Activated CD4-positive, alpha-beta T cell treated with anti-CD3 and anti-CD28 coated beads, Interleukin-2, amount 10 ng/mL, durations not matched to agents 7 days and 5 days (primary cell): ENCODE results near the gene DUS3L. TPM values are rescaled to one million over a fixed set of nuclear protein-coding genes. Genes with fewer than 3 reads are reported as not detected.

Experiments
- CTCF ChIA-PET: fragments of 350-600 bp; sonication (Branson Sonifier 250); formaldehyde crosslinking; loops from one replicate; lab custom pipeline; 2021; ENCODE audit warnings: antibody characterized with exemption; lab: Charles Lee
- POLR2A ChIA-PET: fragments of 350-600 bp; sonication (Branson Sonifier 250); formaldehyde crosslinking; loops from one replicate; lab custom pipeline; 2021; ENCODE audit warnings: antibody characterized with exemption; lab: Charles Lee
- DNase-seq: peaks from one replicate; pipeline ENCODE4 v3.0.0-alpha.2; 2020
- H3K27ac Mint-ChIP-seq: one replicate; pipeline ENCODE4 v1.8.0; 2021; ENCODE audit warnings: mild to moderate bottlenecking, moderate library complexity, mixed read lengths
- H3K27me3 Mint-ChIP-seq: one replicate; pipeline ENCODE4 v1.8.0; 2021; ENCODE audit warnings: mixed read lengths
- H3K36me3 Mint-ChIP-seq: one replicate; pipeline ENCODE4 v1.8.0; 2021; ENCODE audit warnings: low read depth, mixed read lengths
- H3K4me1 Mint-ChIP-seq: one replicate; pipeline ENCODE4 v1.8.0; 2021; ENCODE audit warnings: mixed read lengths
- H3K4me3 Mint-ChIP-seq: one replicate; pipeline ENCODE4 v1.8.0; 2021; ENCODE audit warnings: mild to moderate bottlenecking, moderate library complexity, mixed read lengths
- H3K9me3 Mint-ChIP-seq: one replicate; pipeline ENCODE4 v1.8.0; 2021; ENCODE audit warnings: mixed read lengths
- total RNA-seq, 2 experiments: library from RNA; stranded (reverse); gene quantifications; one replicate each; pipeline ENCODE4 v1.2.3, GENCODE V29; 2021

DUS3L gene
- total RNA-seq, 2 experiments from 2014 or later, result 49.9 to 60.8 TPM

DNA sequence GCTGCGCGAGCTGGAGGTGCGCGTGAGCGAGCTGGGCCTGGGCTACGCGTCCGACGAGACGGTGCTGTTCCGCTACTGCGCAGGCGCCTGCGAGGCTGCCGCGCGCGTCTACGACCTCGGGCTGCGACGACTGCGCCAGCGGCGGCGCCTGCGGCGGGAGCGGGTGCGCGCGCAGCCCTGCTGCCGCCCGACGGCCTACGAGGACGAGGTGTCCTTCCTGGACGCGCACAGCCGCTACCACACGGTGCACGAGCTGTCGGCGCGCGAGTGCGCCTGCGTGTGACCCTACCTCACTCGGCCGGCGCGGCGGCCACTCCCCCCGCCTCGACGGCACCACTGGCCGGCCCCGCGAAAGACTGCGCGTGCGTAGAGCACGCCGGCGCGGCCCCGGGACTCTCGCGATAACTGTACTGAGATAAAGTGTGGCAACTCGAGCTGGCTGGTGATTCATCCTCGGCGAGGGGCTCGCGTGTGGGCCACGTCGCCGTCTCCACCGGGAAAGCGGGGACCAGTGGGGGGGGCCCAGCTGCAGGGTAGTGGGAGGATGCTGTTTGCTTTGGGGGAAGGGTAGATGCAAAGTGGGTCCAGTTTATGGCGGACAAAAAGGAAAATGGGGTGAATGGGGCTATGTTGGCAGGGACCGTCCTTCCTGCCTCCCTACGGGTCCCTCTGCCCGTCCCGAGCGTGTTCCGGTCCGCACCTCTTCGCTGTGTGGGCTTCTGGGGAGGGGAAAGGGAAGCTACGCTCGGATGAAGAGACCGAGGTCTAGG lies 37.1 kb upstream of the DUS3L start:
- Mint-ChIP-seq H3K9me3 (no peaks in the 10 kb centered on the region), H3K4me3 (peak overlapping the region; percentile 99), H3K27ac (peak overlapping the region; percentile 100), H3K27me3 (no peaks in the 10 kb centered on the region), H3K4me1 (peaks cover 12% of the 10 kb centered on the region), H3K36me3 (no peaks in the 10 kb centered on the region)
- POLR2A ChIA-PET, result interaction anchor here (0.5 to 2.0 kb wide), 5 partner anchors 20 to 151 kb away, joined by 3 to 7 read pairs (median 3); partner anchors contain the start of gene NDUFA11
- CTCF ChIA-PET, result interaction anchor here (0.6 to 5.6 kb wide), 9 partner anchors 24 to 301 kb away, joined by 3 to 60 read pairs (median 3); partner anchors contain the start of genes NDUFA11, NRTN and RPL36
- DNase-seq, result peak; percentile 93

- H3K27me3 Mint-ChIP-seq, result no peaks in the 10 kb centered on the region
- H3K9me3 Mint-ChIP-seq, result no peaks in the 10 kb centered on the region
- CTCF ChIA-PET, result interaction anchor here (0.6 to 5.6 kb wide), 8 partner anchors 23 to 300 kb away, joined by 3 to 60 read pairs (median 3); partner anchors contain the start of genes NDUFA11, NRTN and RPL36
- POLR2A ChIA-PET, result interaction anchor here (0.5 to 2.0 kb wide), 3 partner anchors 23 to 111 kb away, joined by 3 to 7 read pairs (median 6); partner anchors contain the start of gene NDUFA11
- H3K36me3 Mint-ChIP-seq, result no peaks in the 10 kb centered on the region
- peak overlapping the region; percentile 99 for H3K4me3 Mint-ChIP-seq
- H3K27ac Mint-ChIP-seq, result peak overlapping the region; percentile 90
- peaks cover 12% of the 10 kb centered on the region for H3K4me1 Mint-ChIP-seq
- DNase-seq, result no peak
Observed at GRCh38 chr19:5827342-5827890, 36.5 kb upstream of the DUS3L start.

GRCh38 chr19:5826531-5827341 lies 35.8 kb upstream of the DUS3L start:
- Mint-ChIP-seq H3K4me3 (peak overlapping the region; percentile 99), H3K4me1 (peaks cover 12% of the 10 kb centered on the region), H3K36me3 (no peaks in the 10 kb centered on the region), H3K27ac (peak overlapping the region; percentile 90), H3K27me3 (no peaks in the 10 kb centered on the region), H3K9me3 (no peaks in the 10 kb centered on the region)
- ChIA-PET CTCF (interaction anchor here (1.9 to 5.6 kb wide), 2 partner anchors 23 to 77 kb away, joined by 6 to 60 read pairs; partner anchors contain the start of genes NDUFA11 and NRTN), POLR2A (interaction anchor here (2.0 kb wide), 1 partner anchor 77 kb away, joined by 7 read pairs; the partner anchor contains the start of gene NDUFA11)
- DNase-seq, result no peak

DNA sequence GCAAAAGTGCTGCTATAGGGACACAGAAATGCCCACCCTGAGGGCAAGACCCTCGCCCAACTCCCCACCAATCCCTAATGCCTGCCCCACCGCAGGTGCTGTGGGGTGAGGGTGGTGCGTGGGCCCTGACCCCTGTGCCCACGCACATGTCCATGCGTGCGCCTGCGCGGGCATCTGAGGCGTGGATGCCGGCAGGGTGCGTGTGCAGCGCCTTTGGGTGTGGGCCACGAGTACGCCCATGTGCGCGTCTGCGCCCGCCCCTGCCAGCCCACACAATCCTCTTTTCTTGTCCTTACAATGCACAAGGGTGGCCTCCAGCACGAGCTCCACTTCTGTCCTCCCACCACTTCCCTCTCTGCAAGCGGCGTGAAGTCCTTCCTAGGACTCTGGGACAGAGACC lies 34.2 kb upstream of the DUS3L start:
- POLR2A ChIA-PET, result no interaction called here
- Mint-ChIP-seq H3K36me3 (no peaks in the 10 kb centered on the region), H3K27me3 (no peaks in the 10 kb centered on the region), H3K4me3 (no peak overlapping the region), H3K9me3 (no peaks in the 10 kb centered on the region), H3K4me1 (peaks cover 12% of the 10 kb centered on the region), H3K27ac (no peak overlapping the region)
- CTCF ChIA-PET, result interaction anchor here (5.6 kb wide), 1 partner anchor 21 kb away, joined by 60 read pairs; the partner anchor contains the start of gene NRTN
- DNase-seq, result no peak

- ChIA-PET CTCF (interaction anchor here (5.6 kb wide), 1 partner anchor 21 kb away, joined by 60 read pairs; the partner anchor contains the start of gene NRTN), POLR2A (no interaction called here)
- Mint-ChIP-seq H3K4me3 (no peak overlapping the region), H3K36me3 (no peaks in the 10 kb centered on the region), H3K27me3 (no peaks in the 10 kb centered on the region), H3K27ac (no peak overlapping the region), H3K9me3 (no peaks in the 10 kb centered on the region), H3K4me1 (peaks cover 10% of the 10 kb centered on the region)
- DNase-seq, result no peak
Observed at GRCh38 chr19:5824751-5825150, 33.8 kb upstream of the DUS3L start.

DNA sequence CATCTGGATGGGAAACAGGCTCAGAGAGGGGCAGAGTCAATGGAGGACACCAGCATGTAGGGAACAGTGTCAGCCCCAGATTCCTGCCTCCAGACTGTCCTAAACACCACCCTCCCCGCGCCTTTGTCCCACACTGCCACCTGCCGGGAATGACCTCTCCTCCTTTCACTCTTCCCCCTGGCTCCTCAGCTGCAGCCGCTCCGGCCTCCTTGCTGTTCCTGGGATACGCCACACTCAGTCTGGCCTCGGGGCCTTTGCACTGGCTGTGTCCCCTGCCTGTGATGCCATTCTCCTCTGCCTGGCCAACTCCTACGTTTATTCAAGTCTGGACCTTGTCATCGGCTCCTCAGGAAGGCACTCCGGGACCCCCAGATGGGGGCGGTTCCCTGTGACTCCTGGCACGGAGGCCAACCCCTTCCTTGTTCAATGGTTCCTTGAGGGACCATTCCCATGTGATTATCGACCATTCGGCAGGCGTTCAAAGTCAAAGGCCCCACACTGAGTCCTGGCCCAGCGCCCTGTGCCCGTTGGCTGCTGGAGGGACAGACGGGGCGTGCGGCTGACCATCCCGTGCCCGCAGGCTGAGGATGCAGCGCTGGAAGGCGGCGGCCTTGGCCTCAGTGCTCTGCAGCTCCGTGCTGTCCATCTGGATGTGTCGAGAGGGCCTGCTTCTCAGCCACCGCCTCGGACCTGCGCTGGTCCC lies 32.8 kb upstream of the DUS3L start:
- no peaks in the 10 kb centered on the region for H3K9me3 Mint-ChIP-seq

GRCh38 chr19:5822181-5822844 lies 31.4 kb upstream of the DUS3L start:
- DNase-seq, result no peak
- ChIA-PET POLR2A (no interaction called here), CTCF (interaction anchor here (3.1 kb wide), 1 partner anchor 18 kb away, joined by 11 read pairs; no protein-coding TSS in a partner anchor)
- H3K36me3 Mint-ChIP-seq, result no peaks in the 10 kb centered on the region
- H3K27me3 Mint-ChIP-seq, result no peaks in the 10 kb centered on the region
- no peak overlapping the region for H3K27ac Mint-ChIP-seq
- no peaks in the 10 kb centered on the region for H3K9me3 Mint-ChIP-seq
- H3K4me1 Mint-ChIP-seq, result peaks cover 5% of the 10 kb centered on the region
- H3K4me3 Mint-ChIP-seq, result no peak overlapping the region

More for the DNA sequence above, 32.8 kb upstream of the DUS3L start:
- Mint-ChIP-seq H3K36me3 (no peaks in the 10 kb centered on the region), H3K4me3 (no peak overlapping the region), H3K27me3 (no peaks in the 10 kb centered on the region), H3K4me1 (peaks cover 10% of the 10 kb centered on the region), H3K27ac (no peak overlapping the region)
- ChIA-PET CTCF (interaction anchor here (0.7 kb wide), 1 partner anchor 133 kb away, joined by 3 read pairs; no protein-coding TSS in a partner anchor), POLR2A (no interaction called here)
- DNase-seq, result no peak

- Mint-ChIP-seq H3K9me3 (no peaks in the 10 kb centered on the region), H3K36me3 (no peaks in the 10 kb centered on the region), H3K27me3 (no peaks in the 10 kb centered on the region), H3K27ac (no peak overlapping the region), H3K4me3 (no peak overlapping the region), H3K4me1 (no peaks in the 10 kb centered on the region)
- DNase-seq, result no peak
- ChIA-PET CTCF (interaction anchor here (3.1 kb wide), 1 partner anchor 18 kb away, joined by 11 read pairs; no protein-coding TSS in a partner anchor), POLR2A (no interaction called here)
Observed at GRCh38 chr19:5821521-5822180, 30.7 kb upstream of the DUS3L start.

- Mint-ChIP-seq H3K4me1 (no peaks in the 10 kb centered on the region), H3K27ac (no peak overlapping the region), H3K36me3 (no peaks in the 10 kb centered on the region), H3K27me3 (no peaks in the 10 kb centered on the region), H3K4me3 (no peak overlapping the region), H3K9me3 (no peaks in the 10 kb centered on the region)
- no peak for DNase-seq
- ChIA-PET CTCF (interaction anchor here (0.7 to 3.1 kb wide), 2 partner anchors 17 to 199 kb away, joined by 4 to 11 read pairs; no protein-coding TSS in a partner anchor), POLR2A (no interaction called here)
Observed at GRCh38 chr19:5820785-5821184, 29.8 kb upstream of the DUS3L start.

- no peak overlapping the region for H3K4me3 Mint-ChIP-seq
- H3K36me3 Mint-ChIP-seq, result no peaks in the 10 kb centered on the region
- no peaks in the 10 kb centered on the region for H3K27me3 Mint-ChIP-seq
- POLR2A ChIA-PET, result no interaction called here
- no peaks in the 10 kb centered on the region for H3K4me1 Mint-ChIP-seq
- no peak overlapping the region for H3K27ac Mint-ChIP-seq
- DNase-seq, result no peak
- CTCF ChIA-PET, result interaction anchor here (2.0 kb wide), 1 partner anchor 14 kb away, joined by 12 read pairs; the partner anchor contains the start of gene NRTN
- no peaks in the 10 kb centered on the region for H3K9me3 Mint-ChIP-seq
Observed at GRCh38 chr19:5818594-5818993, 27.6 kb upstream of the DUS3L start.

- no peak for DNase-seq
- no peak overlapping the region for H3K4me3 Mint-ChIP-seq
- ChIA-PET CTCF (interaction anchor here (2.0 kb wide), 1 partner anchor 13 kb away, joined by 12 read pairs; the partner anchor contains the start of gene NRTN), POLR2A (no interaction called here)
- H3K9me3 Mint-ChIP-seq, result no peaks in the 10 kb centered on the region
- no peak overlapping the region for H3K27ac Mint-ChIP-seq
- H3K4me1 Mint-ChIP-seq, result no peaks in the 10 kb centered on the region
- no peaks in the 10 kb centered on the region for H3K36me3 Mint-ChIP-seq
- H3K27me3 Mint-ChIP-seq, result no peaks in the 10 kb centered on the region
Observed at GRCh38 chr19:5817218-5817617, 26.3 kb upstream of the DUS3L start.
